ENCODE results near the gene ANKRD6. TPM values are rescaled to one million over a fixed set of nuclear protein-coding genes. Genes with fewer than 3 reads are reported as not detected.

Gene ANKRD6
- total and polyA plus RNA-seq, 8 donors: 14.1 to 50.7 (median 37.2) TPM

GRCh38 chr6:89562093-89562973 lies 129.4 kb downstream of the ANKRD6 start:
- intact Hi-C loops (cut with DNase I): no loop called here

GRCh38 chr6:89563866-89564265 lies 130.9 kb downstream of the ANKRD6 start:
- no peaks in the 10 kb centered on the region for H3K9me3 ChIP-seq
- H3K36me3 ChIP-seq: no peaks in the 10 kb centered on the region
- peaks cover 0 to 5% of the 10 kb centered on the region in 2 donors for H3K4me1 ChIP-seq
- H3K27me3 ChIP-seq: no peaks in the 10 kb centered on the region
- ATAC-seq (no peak), DNase-seq (no peak)
- intact Hi-C loops (cut with DNase I): no loop called here
- H3K4me3 ChIP-seq: no peak overlapping the region
- no peak overlapping the region for H3K27ac ChIP-seq
- TF ChIP-seq CTCF (IDR thresholded peaks at IDR 0.05): no peak

More at GRCh38 chr6:89562093-89562973, 129.4 kb downstream of the ANKRD6 start:
- Histone ChIP-seq H3K27ac (no peak overlapping the region), H3K9me3 (peaks cover 0 to 4% of the 10 kb centered on the region in 2 donors), H3K4me3 (no peak overlapping the region), H3K4me1 (peaks cover 0 to 5% of the 10 kb centered on the region in 2 donors), H3K27me3 (no peaks in the 10 kb centered on the region), H3K36me3 (no peaks in the 10 kb centered on the region)
- peak; percentile 62 for ATAC-seq
- no peak for DNase-seq
- no peak for TF ChIP-seq CTCF (IDR thresholded peaks at IDR 0.05)

GRCh38 chr6:89564752-89565427 lies 131.9 kb downstream of the ANKRD6 start:
- no peak for TF ChIP-seq CTCF (IDR thresholded peaks at IDR 0.05)
- DNase-seq: no peak
- H3K27me3 ChIP-seq: no peaks in the 10 kb centered on the region
- no peak overlapping the region for H3K27ac ChIP-seq
- no peaks in the 10 kb centered on the region for H3K36me3 ChIP-seq
- peaks cover 0 to 5% of the 10 kb centered on the region in 2 donors for H3K4me1 ChIP-seq
- peak; percentile 22 for ATAC-seq
- no peaks in the 10 kb centered on the region for H3K9me3 ChIP-seq
- no peak overlapping the region for H3K4me3 ChIP-seq
- intact Hi-C loops (cut with DNase I): no loop called here

GRCh38 chr6:89566008-89566800 lies 133.3 kb downstream of the ANKRD6 start:
- Histone ChIP-seq H3K9me3 (no peaks in the 10 kb centered on the region), H3K36me3 (no peaks in the 10 kb centered on the region), H3K4me1 (peaks cover 0 to 5% of the 10 kb centered on the region in 2 donors), H3K27ac (no peak overlapping the region), H3K4me3 (no peak overlapping the region), H3K27me3 (no peaks in the 10 kb centered on the region)
- ATAC-seq (no peak), DNase-seq (no peak)
- intact Hi-C loops (cut with DNase I): no loop called here
- no peak for TF ChIP-seq CTCF (IDR thresholded peaks at IDR 0.05)
